HG02798 (cell line): Measurements from ENCODE around the gene TCF15.
"Not testable (repeated sequence)": the region's sequence is repeated elsewhere in the genome, so short reads cannot be mapped to it uniquely, and the experiment has no call there.

Source experiments
- ATAC-seq: cut with Tn5 transposase; IDR thresholded peaks from one replicate; pipeline ENCODE4 v1.9.1; 2021; ENCODE audit warnings: mild to moderate bottlenecking; ENCODE audit not compliant: unreplicated experiment, poor library complexity

The TCF15 gene

DNA sequence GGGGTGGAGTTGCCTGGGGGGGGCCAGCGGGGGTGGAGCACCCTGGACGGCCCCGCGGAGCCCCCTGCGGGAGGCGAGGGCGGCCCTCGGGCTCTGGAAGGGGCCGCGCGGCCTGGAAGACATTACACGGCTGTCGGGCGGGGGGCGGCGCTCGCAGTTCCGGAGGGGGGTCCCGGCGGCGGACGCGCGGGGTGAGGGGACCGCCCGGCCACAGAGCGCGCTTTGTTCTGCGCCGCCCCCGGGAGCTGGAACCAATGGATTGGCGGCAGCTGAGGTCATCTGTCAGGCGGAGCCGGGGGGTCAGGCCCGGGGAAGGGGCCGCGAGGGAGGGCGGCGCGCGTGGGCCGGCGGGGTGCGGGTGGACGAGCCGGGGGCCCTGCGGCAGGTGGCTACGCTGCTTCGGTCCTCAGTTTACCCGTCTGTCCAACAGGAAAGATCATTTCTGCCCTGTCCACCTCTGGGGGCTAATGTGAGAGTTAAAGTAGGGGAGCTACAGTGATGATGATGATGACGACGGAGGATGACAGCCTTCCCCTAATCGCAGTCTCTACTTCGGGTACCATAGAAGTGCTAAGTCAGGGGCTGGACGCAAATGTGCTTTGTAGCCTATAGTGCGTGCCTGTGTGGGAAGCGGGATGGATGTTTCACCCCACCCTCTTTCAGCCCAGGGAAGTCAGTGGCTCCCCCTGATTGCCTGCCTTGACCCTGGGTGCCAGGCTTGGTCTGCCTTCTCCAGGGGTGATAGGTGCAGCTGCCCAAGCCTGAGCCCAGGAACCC lies 32.5 kb upstream of the TCF15 start:
- no peak for ATAC-seq

DNA sequence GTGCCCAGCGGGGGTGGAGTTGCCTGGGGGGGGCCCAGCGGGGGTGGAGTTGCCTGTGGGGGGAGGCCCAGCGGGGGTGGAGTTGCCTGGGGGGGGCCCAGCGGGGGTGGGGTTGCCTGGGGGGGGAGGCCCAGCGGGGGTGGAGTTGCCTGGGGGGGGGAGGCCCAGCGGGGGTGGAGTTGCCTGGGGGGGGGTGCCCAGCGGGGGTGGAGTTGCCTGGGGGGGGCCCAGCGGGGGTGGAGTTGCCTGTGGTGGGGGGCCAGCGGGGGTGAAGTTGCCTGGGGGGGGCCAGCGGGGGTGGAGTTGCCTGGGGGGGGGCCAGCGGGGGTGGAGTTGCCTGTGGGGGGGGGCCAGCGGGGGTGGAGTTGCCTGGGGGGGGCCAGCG lies 31.9 kb upstream of the TCF15 start:
- ATAC-seq, result not testable (repeated sequence)

DNA sequence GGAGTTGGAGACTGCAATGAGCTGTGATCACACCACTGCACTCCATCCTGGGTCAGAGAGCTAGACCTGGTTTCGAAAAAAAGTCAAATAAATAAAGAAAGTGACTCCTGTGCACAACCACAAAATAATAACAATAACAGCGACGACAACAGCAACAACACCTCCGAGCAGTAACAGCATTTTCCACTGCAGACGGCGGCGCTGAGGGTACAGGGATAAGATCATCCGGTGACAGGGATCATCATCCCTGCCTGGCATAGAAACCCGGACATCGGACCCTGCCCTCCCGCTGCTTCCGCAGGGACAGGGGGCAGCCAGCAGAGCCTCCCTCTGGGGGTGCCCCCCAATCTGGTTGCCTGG lies 31.4 kb upstream of the TCF15 start:
- ATAC-seq, result no peak

DNA sequence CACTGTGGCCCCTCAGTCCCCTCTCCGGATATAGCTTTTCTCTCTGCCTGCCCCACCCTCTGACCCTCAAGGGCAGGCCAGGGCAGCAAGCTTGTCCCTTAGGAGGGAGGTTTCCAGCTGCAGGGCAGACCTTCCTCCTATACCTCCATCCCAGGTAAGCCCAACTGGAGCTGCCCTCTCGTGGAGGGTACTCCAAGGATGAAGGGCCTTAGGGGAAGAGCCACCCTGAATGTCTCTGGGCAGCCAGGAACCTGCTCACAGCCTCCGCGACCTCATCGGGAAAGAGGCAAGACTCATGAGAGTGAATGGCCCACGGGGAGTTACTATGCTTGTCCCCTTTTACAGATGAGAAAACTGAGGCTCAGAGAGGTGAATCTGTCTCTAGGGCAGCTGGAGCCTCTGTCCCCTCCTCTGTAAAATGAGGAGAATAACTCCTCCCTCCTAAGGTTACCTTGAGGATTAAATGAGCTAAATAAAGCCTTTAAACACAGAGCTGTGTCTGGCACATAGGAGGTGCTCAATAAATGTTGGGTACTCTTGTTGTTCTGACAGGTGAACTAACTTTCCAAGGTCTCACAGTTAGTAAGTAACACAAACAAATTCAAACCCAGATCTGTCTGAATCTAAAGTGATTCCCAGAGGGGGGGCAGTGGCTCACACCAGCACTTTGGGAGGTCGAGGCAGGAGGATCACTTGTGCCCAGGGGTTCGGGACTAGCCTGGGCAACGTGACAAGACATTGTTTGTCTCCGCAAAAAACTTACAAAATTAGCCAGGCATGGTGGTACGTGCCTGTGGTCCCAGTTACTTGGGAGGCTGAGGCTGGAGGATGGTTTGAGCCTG lies 30.8 kb upstream of the TCF15 start:
- no peak for ATAC-seq

DNA sequence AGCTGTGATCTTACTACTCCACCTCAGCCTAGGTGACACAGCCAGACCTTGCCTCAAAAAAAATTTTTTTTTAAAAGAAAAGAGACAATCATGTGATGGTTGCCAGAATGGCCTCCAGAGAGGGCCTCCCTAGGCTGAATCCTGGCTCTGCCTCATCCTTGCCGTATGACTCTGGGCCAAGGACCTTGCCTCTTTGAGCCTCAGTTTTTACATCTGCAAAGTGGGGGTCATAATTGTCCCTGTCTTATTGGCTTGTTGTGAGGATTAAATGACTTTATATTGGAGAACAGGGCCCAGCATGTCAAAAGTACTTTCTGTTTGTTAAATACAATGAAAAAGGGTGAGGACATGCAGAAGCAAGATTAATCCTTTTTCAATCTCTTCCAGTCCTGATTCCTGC lies 28.5 kb upstream of the TCF15 start:
- no peak for ATAC-seq

DNA sequence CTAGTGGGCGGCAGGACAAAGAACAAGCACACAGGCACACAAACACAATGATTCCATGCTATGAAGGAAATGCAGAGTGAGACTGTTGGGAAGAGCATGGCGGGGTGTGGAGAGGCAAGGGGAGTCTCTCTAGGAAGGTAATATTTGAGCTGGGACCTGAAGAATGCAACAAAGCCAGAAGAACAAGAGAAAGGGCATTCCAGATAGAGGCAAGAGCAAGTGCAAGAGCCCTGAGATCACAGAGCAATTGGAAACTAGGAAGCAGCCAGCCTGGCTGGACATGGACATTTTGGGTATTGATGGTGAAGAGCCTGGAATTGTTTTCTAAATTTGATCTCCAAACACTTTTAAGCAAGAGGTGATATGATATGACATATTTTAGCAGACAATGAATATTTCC lies 27.4 kb upstream of the TCF15 start:
- no peak for ATAC-seq

DNA sequence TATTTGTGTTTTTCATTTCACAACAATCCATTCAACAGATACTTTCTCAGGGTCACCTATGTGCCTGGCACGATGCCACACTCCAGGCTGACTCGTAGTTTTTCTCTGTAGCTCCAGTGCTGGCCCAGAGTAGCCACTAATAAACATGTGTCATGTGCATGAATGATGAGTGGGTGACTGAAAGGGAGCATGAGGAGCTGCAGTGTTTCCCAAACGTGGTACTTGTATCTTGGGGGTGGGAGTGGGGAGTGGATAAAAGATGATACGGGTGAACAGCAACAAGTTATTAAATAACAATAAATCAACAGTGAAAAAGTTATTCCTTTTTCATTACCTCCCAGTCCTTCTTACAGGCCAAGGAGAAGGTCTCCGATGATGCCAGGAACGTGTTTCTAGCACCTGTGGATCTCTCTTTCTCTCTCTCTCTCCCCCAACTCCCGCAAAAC lies 25.8 kb upstream of the TCF15 start:
- ATAC-seq, result no peak

DNA sequence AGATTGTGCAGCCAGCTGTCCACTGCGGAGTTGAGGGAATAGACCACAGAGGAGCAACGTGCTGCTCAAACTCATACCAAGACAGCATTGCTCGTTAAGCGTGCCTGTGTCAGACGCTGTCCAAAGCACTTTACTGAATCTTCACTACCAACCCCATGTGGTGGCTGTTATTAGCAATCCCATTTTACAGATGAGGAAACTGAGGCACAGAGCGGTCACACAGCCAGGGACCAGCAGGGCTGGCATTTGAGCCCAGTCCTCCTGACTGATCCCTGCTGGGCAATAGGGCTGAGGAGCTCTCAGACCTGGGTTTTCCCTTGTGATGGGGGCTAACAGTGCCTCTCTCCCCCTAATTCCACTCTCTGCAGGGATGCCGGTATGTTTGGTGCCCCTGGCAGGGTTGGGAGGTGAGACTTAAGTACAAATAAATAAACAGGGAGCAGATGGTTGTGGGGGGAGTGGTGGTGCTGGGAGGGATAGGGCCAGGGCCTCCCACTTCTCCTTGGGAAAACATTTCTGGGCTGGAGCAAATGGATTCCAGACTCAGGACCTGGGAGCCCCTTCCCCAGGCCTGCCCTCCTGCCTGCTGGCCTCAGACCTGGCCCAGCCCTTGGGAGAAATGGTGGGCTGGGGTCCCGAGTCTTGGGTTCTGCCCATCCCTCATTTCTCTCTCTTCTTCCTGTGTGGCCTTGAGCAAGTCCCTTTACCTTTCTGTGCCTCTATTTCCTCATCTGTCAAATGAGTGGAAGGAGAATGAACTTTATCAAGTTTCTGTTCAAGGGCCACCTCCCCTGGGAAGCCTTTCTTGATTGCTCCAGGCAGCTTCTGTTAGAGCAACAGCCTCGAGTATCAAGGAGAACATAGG lies 25.2 kb upstream of the TCF15 start:
- ATAC-seq, result no peak

DNA sequence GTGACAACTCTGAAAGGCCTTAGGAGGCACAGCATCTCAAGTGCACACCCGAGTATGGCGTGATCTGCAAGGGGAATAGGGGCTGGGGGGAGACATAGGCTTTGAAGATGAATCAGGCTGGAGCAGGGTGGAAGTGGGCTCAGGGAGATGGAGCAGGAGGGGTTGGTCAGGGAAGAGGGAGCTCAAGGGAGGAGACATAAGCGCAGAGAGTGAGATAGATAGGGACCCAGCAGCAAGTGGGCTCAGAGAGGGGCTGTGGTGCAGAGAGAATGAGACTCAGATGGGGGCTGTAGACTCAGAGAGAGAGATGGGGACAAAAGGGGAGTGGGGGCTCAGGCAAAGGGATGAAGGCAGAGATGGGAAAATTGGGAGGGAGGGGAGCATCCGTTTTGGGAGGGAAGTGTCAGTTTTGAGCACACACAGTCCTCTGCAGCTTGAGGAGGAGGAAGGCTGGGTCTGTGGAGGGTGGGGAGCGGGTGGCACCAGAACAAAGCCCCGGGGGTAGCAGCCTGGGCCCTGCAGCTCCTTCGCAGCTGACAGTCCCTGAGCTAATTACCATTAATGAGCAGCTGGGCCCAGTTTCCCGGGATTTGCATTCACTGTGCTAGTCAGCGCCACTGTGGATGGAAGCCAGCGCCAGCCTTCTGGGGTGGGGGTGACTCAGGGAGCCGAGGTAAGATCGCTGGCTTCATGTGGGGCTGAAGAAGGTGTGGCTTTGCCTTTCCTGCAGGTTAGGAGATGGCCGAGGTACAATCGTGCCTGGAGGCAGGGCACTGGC lies 24.2 kb upstream of the TCF15 start:
- ATAC-seq, result no peak

DNA sequence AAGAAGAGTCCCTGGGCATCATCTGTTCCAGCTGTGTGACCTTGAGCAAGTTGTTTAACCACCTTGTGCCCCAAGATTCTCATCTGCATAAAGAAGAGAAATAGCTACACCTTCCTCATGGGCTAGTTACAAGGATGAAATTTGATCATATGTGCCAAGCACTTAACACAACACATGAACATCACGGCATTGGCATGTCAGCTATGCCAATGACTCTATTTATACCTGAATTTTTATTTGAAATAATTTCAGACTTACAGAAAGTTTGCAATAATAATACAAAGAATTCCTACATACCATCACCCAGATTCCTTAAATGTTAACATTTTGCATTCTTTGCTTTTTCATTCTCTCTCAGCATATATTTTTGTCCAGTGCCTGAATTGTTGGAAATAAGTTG lies 21.0 kb upstream of the TCF15 start:
- no peak for ATAC-seq

DNA sequence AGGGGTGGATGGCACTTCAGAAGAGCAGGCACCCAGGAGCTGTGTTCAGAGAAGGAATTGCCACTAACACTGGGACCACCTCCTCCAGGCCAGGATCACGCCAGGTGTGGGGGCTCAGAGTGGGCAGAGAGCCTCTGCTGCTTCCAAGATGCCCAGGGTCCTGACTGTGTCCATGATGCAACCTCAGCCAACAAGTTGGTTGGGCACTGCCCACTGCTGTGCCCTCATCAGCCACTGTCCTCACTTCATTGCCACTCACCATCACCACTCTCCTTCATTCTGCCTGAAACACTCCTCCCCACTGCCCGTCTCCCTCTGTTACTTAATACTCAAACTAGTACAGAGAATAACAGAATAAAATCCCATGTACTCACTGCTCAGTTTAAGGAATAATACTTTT lies 16.5 kb upstream of the TCF15 start:
- ATAC-seq, result no peak

DNA sequence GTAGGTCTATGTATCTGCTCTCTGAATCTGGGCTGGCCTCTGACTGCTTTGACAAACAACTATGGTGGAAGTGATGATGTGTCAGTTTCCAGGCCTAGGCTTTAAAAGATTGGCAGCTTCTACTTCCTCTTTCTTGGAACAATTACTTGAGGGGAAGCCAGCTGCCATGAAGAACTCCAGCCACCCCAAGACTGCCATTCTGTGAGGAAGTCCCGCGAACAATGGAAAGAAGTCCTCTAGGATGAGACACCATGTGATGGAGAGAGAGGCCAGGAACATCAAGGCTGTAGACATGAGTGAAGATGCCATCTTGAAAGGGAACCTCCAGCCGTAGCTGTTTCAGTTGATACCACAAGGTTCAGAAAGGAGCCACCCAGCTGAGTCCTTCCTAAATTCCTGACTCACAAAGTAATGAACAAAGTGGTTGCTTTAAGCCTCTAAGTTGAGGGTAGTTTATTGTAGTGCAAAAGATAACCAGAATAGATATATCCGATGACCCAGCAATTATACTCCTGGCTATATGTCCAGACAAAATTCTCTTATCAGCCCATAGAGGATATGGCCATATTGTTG lies 15.3 kb upstream of the TCF15 start:
- ATAC-seq, result no peak

DNA sequence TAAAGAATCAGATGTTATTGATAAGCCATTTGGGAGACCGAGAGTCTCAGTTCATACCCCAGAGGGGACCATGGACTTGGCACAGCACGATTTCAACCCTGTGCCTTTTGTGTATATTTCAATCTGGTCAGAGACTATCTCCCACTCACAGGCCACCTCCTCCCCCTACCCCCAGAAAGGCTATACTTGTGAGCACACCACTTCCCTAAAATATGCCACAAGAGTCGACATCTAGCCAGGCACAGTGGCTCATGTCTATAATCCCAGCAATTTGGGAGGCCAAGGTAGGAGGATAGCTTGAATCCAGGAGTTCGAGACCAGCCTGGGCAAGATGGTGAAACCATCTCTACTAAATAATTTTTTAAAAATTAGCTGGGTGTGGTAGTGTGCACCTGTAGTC lies 13.6 kb upstream of the TCF15 start:
- ATAC-seq, result no peak

DNA sequence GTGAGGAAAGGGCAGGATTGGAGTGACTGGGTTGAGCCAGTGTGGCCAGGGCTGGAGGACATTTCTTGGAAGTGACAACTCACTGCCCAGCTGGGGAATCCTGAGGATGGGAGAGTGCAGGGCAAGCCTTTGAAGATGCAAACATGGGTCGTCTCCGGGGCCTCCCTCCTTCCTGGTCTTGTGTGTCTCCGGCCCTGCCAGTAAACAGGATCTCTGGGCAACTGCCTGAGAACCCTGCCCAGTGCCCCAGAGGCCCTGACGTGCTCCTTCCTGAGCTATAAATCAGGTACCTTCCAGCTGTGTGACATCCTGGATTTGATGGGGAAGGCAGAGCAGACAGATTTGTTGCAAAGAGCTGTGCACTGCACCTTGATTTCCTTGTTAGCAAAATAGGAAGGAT lies 12.9 kb upstream of the TCF15 start:
- no peak for ATAC-seq

DNA sequence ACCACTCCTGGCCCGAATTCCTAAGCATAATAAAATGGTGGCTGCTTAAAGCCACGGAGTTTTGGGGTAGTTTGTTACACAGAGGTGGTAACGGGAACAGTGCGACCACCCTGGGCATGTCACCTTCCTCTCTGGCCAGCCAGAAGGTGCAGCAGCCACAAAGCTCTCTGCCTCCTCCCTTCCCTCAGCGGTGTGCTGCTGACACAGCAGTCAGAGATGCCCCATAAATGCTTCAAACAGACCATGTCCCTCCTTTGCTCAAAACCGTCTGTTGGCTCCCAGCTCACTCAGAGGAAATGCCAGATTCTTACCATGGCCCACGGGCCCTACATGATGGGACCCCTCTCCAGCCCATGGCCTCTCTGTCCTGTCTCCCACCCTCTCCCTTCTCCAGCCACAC lies 12.1 kb upstream of the TCF15 start:
- no peak for ATAC-seq

DNA sequence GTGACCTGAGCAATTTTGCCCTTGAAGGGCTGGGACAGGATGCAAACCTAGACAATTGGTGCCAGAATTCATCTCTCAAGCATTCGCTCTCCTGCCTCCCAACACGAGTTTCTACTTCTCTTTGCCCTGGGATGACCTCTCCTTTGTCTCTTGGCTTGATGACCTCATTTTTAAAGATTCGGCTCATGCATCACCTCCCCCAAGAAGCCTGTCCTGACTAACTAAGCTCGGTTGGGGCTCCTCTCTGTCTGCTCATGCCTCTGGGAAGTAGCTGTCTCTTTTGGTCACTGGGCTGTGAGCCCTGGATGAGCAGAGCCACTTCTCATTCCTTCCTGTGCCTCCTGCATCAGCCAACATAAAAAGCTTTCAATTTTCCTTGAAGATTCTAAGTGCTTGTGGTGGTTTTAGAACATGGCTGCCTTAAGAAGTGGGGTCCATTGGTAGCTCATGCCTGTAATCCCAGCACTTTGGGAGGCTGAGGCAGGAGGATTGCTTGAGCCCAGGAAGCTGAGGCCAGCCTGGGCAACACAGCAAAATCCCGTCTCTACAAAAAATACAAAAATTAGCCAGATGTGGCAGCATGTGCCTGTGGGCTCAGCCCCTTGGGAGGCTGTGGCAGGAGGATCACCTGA lies 11.1 kb upstream of the TCF15 start:
- ATAC-seq, result no peak

DNA sequence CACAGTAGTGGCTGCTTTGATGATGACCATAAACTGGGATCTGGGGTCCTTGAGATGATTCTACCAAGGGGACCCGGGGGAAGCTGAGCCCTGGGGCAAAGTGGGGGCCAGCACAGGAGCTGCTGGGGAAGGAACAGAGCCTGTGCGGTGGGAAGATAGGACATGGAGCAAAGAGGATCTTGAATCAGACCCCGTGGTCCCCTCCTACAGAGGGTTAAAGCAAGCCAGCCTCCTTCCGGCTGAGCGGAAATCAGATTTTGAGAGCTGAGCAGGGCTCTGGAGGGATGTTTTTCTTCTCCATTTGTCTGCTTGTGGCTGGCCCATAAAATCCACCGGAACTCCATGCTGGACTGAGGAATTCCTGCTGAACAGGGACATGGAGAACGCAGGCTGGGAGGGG lies 10.1 kb upstream of the TCF15 start:
- ATAC-seq, result no peak

DNA sequence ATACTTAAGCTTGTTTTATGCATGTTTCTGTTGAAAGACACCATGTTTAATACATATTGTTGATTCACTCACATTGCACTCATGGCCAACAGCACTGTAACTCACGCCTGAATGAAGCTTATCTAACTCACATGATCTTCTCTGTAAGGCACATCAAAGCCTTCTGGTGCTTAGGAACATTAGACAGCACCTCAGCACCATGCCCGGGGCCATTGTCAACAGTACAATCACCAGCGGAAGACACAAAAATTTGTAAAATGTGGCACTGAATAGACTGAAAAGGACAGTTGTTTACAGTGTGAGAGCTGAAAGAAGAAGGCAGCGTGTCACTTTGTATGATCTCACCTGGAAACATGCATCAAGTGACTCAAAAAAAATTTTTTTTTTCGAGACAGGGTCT lies 8.9 kb upstream of the TCF15 start:
- no peak for ATAC-seq

DNA sequence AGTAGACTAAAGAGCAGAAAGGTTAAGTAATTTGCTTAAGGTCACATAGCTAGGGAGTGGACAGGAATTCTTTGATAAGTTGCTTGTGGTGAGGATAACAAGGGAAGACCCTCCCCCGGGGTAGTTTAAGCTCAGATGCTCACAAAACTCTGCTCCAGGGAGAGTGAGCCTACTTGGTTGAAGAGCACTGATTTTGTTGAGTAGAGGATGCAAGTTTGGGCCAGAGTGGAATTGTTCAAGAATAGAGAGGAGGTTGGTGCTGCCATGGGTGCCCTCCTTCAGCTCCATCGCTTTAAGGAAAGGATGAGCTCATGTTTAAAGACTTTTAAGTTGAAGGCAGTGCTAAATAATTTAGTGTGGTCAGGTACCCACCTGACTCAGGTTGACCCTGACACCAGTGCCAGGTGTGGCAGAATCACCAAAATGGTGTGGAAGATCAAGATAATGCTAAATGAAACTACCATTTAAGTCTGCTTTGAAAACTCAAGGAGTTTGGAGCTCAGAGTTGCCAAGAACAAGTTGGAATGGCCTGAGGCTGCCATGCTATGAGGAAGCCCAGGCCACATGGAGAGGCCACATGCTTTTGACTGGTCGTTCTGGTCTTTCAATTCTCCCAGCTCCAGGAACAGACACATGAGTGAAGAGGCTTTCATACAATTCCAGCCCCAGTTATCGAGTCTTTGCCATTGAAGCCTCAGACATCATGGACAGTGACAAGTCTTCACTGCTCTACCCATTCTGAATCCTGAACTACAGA lies 8.0 kb upstream of the TCF15 start:
- no peak for ATAC-seq
